HG03442 (cell line): ENCODE data around the gene SCNN1B.

Source experiments
- ATAC-seq: cut with Tn5 transposase; IDR thresholded peaks from one replicate; pipeline ENCODE4 v1.9.1; 2021; ENCODE audit warnings: mild to moderate bottlenecking, moderate library complexity; ENCODE audit not compliant: unreplicated experiment

Gene SCNN1B

GRCh38 chr16:23406024-23406423 is 103.9 kb downstream of the SCNN1B start:
- no peak for ATAC-seq

- no peak for ATAC-seq
Observed at GRCh38 chr16:23406546-23407240, 104.6 kb downstream of the SCNN1B start.

GRCh38 chr16:23407436-23408127 is 105.5 kb downstream of the SCNN1B start:
- ATAC-seq: no peak

- ATAC-seq: no peak
Observed at GRCh38 chr16:23408242-23408822, 106.2 kb downstream of the SCNN1B start.

GRCh38 chr16:23408823-23409298 is 106.8 kb downstream of the SCNN1B start:
- ATAC-seq: no peak

- no peak for ATAC-seq
Observed at GRCh38 chr16:23409522-23409921, 107.4 kb downstream of the SCNN1B start.

- no peak for ATAC-seq
Observed at GRCh38 chr16:23410176-23410575, 108.1 kb downstream of the SCNN1B start.

GRCh38 chr16:23414731-23415130 is 112.6 kb downstream of the SCNN1B start:
- ATAC-seq: no peak

GRCh38 chr16:23416816-23417215 is 114.7 kb downstream of the SCNN1B start:
- ATAC-seq: no peak

- ATAC-seq: no peak
Observed at GRCh38 chr16:23420011-23420410, 117.9 kb downstream of the SCNN1B start.

- ATAC-seq: no peak
Observed at GRCh38 chr16:23423496-23424049, 121.5 kb downstream of the SCNN1B start.

- ATAC-seq: no peak
Observed at GRCh38 chr16:23424292-23424958, 122.3 kb downstream of the SCNN1B start.

GRCh38 chr16:23428351-23428750 is 126.2 kb downstream of the SCNN1B start:
- ATAC-seq: no peak
